ENCODE measurements around the gene RSL1D1.

DNA sequence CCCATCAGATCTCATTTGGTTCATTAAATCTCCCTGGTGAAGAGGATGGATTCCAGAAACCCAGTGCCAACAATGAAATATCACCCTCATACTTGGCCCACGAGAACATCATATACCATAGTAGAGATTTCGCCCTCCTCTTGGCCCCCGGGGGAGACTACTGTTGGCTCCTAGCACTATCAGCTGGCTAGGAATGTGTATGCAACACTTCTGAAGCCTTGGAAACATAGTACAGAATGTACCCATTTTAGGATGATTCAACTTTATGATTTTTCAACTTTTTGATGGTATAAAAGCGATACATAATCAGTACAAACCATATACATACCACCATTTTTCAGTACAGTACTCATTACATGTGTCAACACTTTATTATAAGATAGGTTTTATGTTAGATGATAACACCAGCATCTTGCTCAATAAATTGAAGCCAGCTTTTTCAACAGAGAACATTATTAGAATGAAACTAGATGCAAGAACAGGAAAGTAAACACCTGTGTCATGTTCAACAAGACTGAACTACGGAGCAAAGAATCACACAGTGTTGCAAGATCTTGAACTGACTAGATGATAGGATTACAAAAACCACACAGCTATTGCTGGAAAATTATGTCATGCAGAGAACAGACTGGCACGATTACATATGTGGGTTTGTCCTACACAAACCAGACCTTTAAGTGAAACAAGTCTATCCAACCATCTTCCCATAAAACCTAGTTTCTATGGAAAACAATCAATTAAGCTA, 17.2 kb downstream of the RSL1D1 start:
- TF ChIP-seq CTCF (conservative IDR thresholded peaks at IDR 0.05 in 1 of 2, IDR thresholded peaks at IDR 0.05 in 1 of 2; ENCODE audit: low read depth in 1 of 2, low read length in 2 of 2): no peak
- TF ChIP-seq EZH2 (IDR thresholded peaks at IDR 0.05; ENCODE audit: low read length, missing control alignments): no peak
